Measurements from ENCODE around the gene EXOSC5.

Gene EXOSC5

DNA sequence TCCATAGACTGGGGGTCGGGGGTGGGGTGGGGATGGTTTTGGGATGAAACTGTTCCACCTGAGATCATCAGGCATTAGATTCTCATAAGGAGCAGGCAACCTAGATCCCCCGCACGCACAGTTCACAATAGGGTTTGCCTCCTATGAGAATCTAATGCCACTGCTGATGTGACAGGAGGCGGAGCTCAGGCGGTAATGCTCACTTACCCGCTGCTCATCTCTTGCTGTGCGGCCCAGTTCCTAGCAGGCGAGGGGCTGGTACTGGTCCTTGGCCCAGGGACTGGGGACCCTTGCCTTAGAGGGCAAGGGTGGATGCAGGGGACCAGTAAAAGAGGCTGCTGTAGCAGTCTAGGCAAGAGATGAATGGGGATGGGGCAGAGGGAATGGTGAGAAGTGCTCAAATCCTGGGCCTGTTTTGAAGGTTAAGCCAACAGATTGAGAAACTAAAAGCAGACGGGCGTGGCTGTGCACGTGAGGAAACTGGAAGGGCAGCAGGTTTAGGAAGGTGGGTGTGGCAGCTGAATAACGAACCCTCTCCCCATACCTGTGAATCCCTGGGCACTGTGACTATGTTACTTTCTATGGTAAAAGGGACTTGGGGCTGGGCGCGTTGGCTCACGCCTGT lies 44.3 kb upstream of the EXOSC5 start:
- Histone ChIP-seq H3K27ac (ENCODE audit: low read length) (no peak overlapping the region), H3K4me1 (ENCODE audit: low read length) (peaks cover 30% of the 10 kb centered on the region), H3K4me2 (ENCODE audit: low read length) (no peak overlapping the region), H3K36me3 (replicated peaks; ENCODE audit: low read depth, low read length) (peaks cover 9% of the 10 kb centered on the region), H3K9me3 (ENCODE audit: insufficient read depth, low read length) (no peaks in the 10 kb centered on the region), H2AFZ (ENCODE audit: low read depth, low read length) (no peak overlapping the region), H4K20me1 (ENCODE audit: insufficient read depth, low read length) (no peaks in the 10 kb centered on the region), H3K79me2 (ENCODE audit: low read length) (peaks cover 20% of the 10 kb centered on the region), H3K4me3 (ENCODE audit: low read length) (no peak overlapping the region), H3K27me3 (ENCODE audit: low read depth, low read length) (no peaks in the 10 kb centered on the region), H3K9ac (ENCODE audit: low read length) (no peak overlapping the region)
- TF ChIP-seq EZH2phosphoT487 (IDR thresholded peaks at IDR 0.05; ENCODE audit: low read depth) = no peak
- TF ChIP-seq, protein P1, sequence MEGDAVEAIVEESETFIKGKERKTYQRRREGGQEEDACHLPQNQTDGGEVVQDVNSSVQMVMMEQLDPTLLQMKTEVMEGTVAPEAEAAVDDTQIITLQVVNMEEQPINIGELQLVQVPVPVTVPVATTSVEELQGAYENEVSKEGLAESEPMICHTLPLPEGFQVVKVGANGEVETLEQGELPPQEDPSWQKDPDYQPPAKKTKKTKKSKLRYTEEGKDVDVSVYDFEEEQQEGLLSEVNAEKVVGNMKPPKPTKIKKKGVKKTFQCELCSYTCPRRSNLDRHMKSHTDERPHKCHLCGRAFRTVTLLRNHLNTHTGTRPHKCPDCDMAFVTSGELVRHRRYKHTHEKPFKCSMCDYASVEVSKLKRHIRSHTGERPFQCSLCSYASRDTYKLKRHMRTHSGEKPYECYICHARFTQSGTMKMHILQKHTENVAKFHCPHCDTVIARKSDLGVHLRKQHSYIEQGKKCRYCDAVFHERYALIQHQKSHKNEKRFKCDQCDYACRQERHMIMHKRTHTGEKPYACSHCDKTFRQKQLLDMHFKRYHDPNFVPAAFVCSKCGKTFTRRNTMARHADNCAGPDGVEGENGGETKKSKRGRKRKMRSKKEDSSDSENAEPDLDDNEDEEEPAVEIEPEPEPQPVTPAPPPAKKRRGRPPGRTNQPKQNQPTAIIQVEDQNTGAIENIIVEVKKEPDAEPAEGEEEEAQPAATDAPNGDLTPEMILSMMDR (IDR thresholded peaks at IDR 0.05; ENCODE audit: low read depth, low read length) = no peak

DNA sequence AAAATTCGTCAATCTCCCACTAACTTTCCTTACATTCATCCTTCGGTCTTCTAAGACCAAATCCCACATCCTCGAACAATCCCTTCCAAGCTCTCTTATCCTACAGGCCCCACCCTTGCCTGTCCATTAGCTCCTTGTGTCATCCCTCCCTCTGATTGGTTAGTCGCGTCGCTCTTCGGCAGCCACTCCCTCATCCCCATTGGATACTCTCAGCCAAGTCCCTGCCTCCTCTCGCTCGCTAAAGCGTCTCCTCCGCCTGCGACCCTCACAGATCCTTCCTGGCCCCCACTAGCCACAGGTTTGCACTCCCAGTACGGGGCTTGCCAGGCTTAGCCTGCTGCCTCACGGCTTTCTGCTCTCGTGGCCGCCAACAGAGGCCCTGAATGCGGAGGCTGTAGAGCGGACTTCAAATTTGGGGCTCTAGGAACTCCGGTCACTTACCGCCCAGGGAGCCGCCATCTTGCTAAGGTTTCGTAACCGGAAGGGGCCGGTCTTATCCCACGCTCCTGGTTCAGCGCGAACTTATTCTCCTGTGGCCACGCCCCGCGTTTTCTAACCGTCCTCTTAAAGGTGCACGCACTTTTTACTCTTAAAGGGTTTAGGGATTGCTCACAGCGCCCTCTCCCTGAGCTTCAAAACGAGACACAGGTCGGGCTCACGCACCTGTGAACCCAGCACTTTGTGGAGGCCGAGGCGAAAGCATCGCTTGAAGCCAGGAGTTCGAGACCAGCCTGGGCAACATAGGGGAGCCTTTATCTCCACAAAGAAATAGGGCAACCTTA lies 42.5 kb upstream of the EXOSC5 start, which contains the start of gene DMAC2:
TSS of gene DMAC2 (minus strand) at position 472 of the 782 bp plus-strand sequence. CDS start at position 459, 13 bp downstream.
- peaks cover 30% of the 10 kb centered on the region for H3K4me1 ChIP-seq (ENCODE audit: low read length)
- H3K79me2 ChIP-seq (ENCODE audit: low read length) = peaks cover 20% of the 10 kb centered on the region
- H3K36me3 ChIP-seq (replicated peaks; ENCODE audit: low read depth, low read length) = peaks cover 13% of the 10 kb centered on the region
- no peaks in the 10 kb centered on the region for H3K9me3 ChIP-seq (ENCODE audit: insufficient read depth, low read length)
- peak within 1 kb of the TSS; percentile 81 for H3K9ac ChIP-seq (ENCODE audit: low read length)
- H3K27me3 ChIP-seq (ENCODE audit: low read depth, low read length) = no peaks in the 10 kb centered on the region
- H3K27ac ChIP-seq (ENCODE audit: low read length) = peak within 1 kb of the TSS; percentile 73
- H3K4me2 ChIP-seq (ENCODE audit: low read length) = peak within 1 kb of the TSS; percentile 79
- H3K4me3 ChIP-seq (ENCODE audit: low read length) = peak within 1 kb of the TSS; percentile 91
- H4K20me1 ChIP-seq (ENCODE audit: insufficient read depth, low read length) = no peaks in the 10 kb centered on the region
- TF ChIP-seq, protein P1 (IDR thresholded peaks at IDR 0.05; ENCODE audit: low read depth, low read length) = peak; percentile 81
- no peak for TF ChIP-seq EZH2phosphoT487 (IDR thresholded peaks at IDR 0.05; ENCODE audit: low read depth)
- H2AFZ ChIP-seq (ENCODE audit: low read depth, low read length) = peak within 1 kb of the TSS; percentile 92

- peaks cover 16% of the 10 kb centered on the region for H3K4me1 ChIP-seq (ENCODE audit: low read length)
- H3K9me3 ChIP-seq (ENCODE audit: insufficient read depth, low read length) = no peaks in the 10 kb centered on the region
- H3K4me3 ChIP-seq (ENCODE audit: low read length) = no peak overlapping the region
- H3K4me2 ChIP-seq (ENCODE audit: low read length) = no peak overlapping the region
- H3K79me2 ChIP-seq (ENCODE audit: low read length) = peaks cover 20% of the 10 kb centered on the region
- H3K27me3 ChIP-seq (ENCODE audit: low read depth, low read length) = no peaks in the 10 kb centered on the region
- H3K27ac ChIP-seq (ENCODE audit: low read length) = no peak overlapping the region
- peaks cover 17% of the 10 kb centered on the region for H3K36me3 ChIP-seq (replicated peaks; ENCODE audit: low read depth, low read length)
- TF ChIP-seq EZH2phosphoT487 (IDR thresholded peaks at IDR 0.05; ENCODE audit: low read depth) = no peak
- TF ChIP-seq, protein P1 (IDR thresholded peaks at IDR 0.05; ENCODE audit: low read depth, low read length) = no peak
- H3K9ac ChIP-seq (ENCODE audit: low read length) = no peak overlapping the region
- H2AFZ ChIP-seq (ENCODE audit: low read depth, low read length) = no peak overlapping the region
- H4K20me1 ChIP-seq (ENCODE audit: insufficient read depth, low read length) = no peaks in the 10 kb centered on the region
These were observed 40.9 kb upstream of the EXOSC5 start for GRCh38 chr19:41437944-41438574.

DNA sequence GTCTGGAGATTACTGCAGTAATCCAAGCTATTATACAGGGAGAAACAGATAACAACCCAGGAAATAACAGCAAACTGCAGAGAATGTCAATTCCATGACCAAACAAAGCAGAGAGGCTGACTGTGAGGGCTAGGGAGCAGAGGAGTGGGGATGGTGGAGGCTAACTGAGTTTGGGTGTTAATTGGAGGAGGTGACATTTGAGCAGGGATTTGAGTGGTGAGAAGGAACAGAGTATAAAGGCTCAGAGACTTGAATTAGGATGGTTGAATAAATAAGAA lies 39.5 kb upstream of the EXOSC5 start:
- Histone ChIP-seq H4K20me1 (ENCODE audit: insufficient read depth, low read length) (no peaks in the 10 kb centered on the region), H3K9ac (ENCODE audit: low read length) (no peak overlapping the region), H3K4me1 (ENCODE audit: low read length) (peaks cover 13% of the 10 kb centered on the region), H2AFZ (ENCODE audit: low read depth, low read length) (no peak overlapping the region), H3K4me3 (ENCODE audit: low read length) (no peak overlapping the region), H3K27me3 (ENCODE audit: low read depth, low read length) (no peaks in the 10 kb centered on the region), H3K27ac (ENCODE audit: low read length) (no peak overlapping the region), H3K4me2 (ENCODE audit: low read length) (no peak overlapping the region), H3K36me3 (replicated peaks; ENCODE audit: low read depth, low read length) (peaks cover 26% of the 10 kb centered on the region), H3K9me3 (ENCODE audit: insufficient read depth, low read length) (no peaks in the 10 kb centered on the region), H3K79me2 (ENCODE audit: low read length) (peaks cover 20% of the 10 kb centered on the region)
- TF ChIP-seq EZH2phosphoT487 (IDR thresholded peaks at IDR 0.05; ENCODE audit: low read depth) = no peak
- TF ChIP-seq, protein P1 (IDR thresholded peaks at IDR 0.05; ENCODE audit: low read depth, low read length) = no peak
